Heart right ventricle (tissue), 16 donors: ENCODE results near the gene SDK2. TPM values are rescaled to one million over a fixed set of nuclear protein-coding genes. Genes with fewer than 3 reads are reported as not detected.

Experiments used
- ATAC-seq, 8 donors: fragments of 200-7000 bp; cut with Tn5 transposase; one replicate each; pipeline ENCODE4 v1.9.1; 2020; ENCODE audit warnings: mild to moderate bottlenecking in 8 of 8, moderate library complexity in 8 of 8, moderate number of reproducible peaks in 1 of 8
- DNase-seq, 2 donors: peaks; one replicate each; pipeline ENCODE4 v3.0.0-alpha.2; 2020
- H3K27ac ChIP-seq, 10 donors: fragments of 200-600 bp; sonication (generic) in 2 of 10; one replicate each; pipeline versions ENCODE4 v1.5.0 to v1.8.0; 2020 to 2022; ENCODE audit warnings: mild to moderate bottlenecking in 3 of 10
- H3K27me3 ChIP-seq, 7 donors: fragments of 200-600 bp; one replicate each; pipeline ENCODE4 v1.8.0; 2021 to 2022; ENCODE audit warnings: mild to moderate bottlenecking in 2 of 7
- H3K36me3 ChIP-seq, 9 donors: fragments of 200-600 bp; sonication (generic) in 1 of 9; one replicate each; pipeline versions ENCODE4 v1.5.0 to v1.8.0; 2020 to 2022; ENCODE audit warnings: mild to moderate bottlenecking in 2 of 9
- H3K4me1 ChIP-seq, 9 donors: fragments of 200-600 bp; sonication (generic) in 1 of 9; one replicate each; pipeline versions ENCODE4 v1.5.0 to v1.8.0; 2020 to 2022; ENCODE audit warnings: mild to moderate bottlenecking in 4 of 9
- H3K4me3 ChIP-seq, 10 donors: fragments of 200-600 bp; sonication (generic) in 2 of 10; one replicate each; pipeline versions ENCODE4 v1.5.0 to v1.8.0; 2020 to 2022; ENCODE audit warnings: mild to moderate bottlenecking in 7 of 10, moderate library complexity in 2 of 10
- H3K9me3 ChIP-seq, 11 donors: fragments of 200-600 bp in 10 of 11; sonication (generic) in 2 of 11; one replicate each; pipeline versions ENCODE4 v1.5.0 to v1.8.0; 2013 to 2022; ENCODE audit warnings: mild to moderate bottlenecking in 2 of 11, control low read depth in 1 of 11, moderate library complexity in 1 of 11
- WGBS, 2 donors: extraction: QIAGEN DNeasy Blood & Tissue Kit; methylation state at CpG; one replicate each; pipeline ENCODE4 v1.1.7; 2013; ENCODE audit warnings: inconsistent platforms in 1 of 2; 5-methylcytosine and 5-hydroxymethylcytosine counted together
- intact Hi-C, 10 donors: fragments of 100-400 bp; cut with DNase I; formaldehyde crosslinking; loops; one replicate each; pipeline versions ENCODE4 v1.11.1 to v1.14.2; 2022
- polyA plus RNA-seq, 2 donors: library from polyadenylated mRNA; stranded (reverse); fragments of 200-250 nt; gene quantifications; one replicate each; pipeline ENCODE4 v1.2.3, GENCODE V29; 2013
- total RNA-seq, 10 donors: library from RNA; stranded (reverse); fragmentation: NEBNext Ultra II Directional in 3 of 10; extraction: Animal tissue kit (Norgen Biotek cat#: 25700) in 3 of 10; gene quantifications; one replicate each; pipeline versions ENCODE4 v1.2.1 to v1.2.4, GENCODE V29; 2021 to 2023
- TF ChIP-seq, protein P1 (sequence below), 9 donors: fragments of 200-600 bp; sonication (generic) in 2 of 9; IDR thresholded peaks; one replicate each; pipeline versions ENCODE4 v1.5.0 to v1.8.0; 2021 to 2022; ENCODE audit warnings: antibody characterized with exemption in 9 of 9, mild to moderate bottlenecking in 5 of 9, moderate library complexity in 1 of 9
- donor health status: Arrhythmogenic right ventricular cardiomyopathy.
- donor health status: ischemic (EF 13 %, LVEDD 7.1; RV severe dilation, severe dysfunction).
- donor health status: healthy with polysubstance abuse.
- donor health status: DM: no; HTN: yes; CAD: no.
- donor health status: DM: no; HTN: no; CAD: no.
- donor health status: ischemic (EF 25% LVEDD 6.9; RV normal size, moderate dysfunction).
- donor health status: ischemic (EF 25% LVEDD 5.7; RV mildly dilated, moderate dysfunction).
- donor health status: healthy.
- donor health status: DM: yes; HTN: yes; CAD: no.
- donor health status: Ischemic cardiomyopathy.
- donor health status: ischemic (EF 35%, LVEDD 5.7; RV mildly dilated, moderate dysfunction).
- donor health status: nonischemic (EF 11% LVEDD 7.7; RV severe dilation, severe dysfunction).
- donor health status: DM: yes; HTN: yes; CAD: no.
- donor health status: PGD.
- donor health status: ischemic (EF 29% LVEDD 5.4; RV normal size, mild dysfunction).
- donor health status: nonischemic (EF 23%, LVEDD 6.1; RV moderate dilation, normal function).

The SDK2 gene
- total and polyA plus RNA-seq, 12 donors, result 0.44 to 4.2 (median 1.9) TPM

GRCh38 chr17:73610331-73610911 is 33.8 kb downstream of the SDK2 start:
- no peak for ATAC-seq
- no peak overlapping the region for H3K27ac ChIP-seq
- no peaks in the 10 kb centered on the region for H3K4me1 ChIP-seq
- no peak overlapping the region for H3K4me3 ChIP-seq
- 80 to 83% methylated on average over 7 of the region's 7 CpGs for WGBS, 2 donors
- TF ChIP-seq, protein P1, sequence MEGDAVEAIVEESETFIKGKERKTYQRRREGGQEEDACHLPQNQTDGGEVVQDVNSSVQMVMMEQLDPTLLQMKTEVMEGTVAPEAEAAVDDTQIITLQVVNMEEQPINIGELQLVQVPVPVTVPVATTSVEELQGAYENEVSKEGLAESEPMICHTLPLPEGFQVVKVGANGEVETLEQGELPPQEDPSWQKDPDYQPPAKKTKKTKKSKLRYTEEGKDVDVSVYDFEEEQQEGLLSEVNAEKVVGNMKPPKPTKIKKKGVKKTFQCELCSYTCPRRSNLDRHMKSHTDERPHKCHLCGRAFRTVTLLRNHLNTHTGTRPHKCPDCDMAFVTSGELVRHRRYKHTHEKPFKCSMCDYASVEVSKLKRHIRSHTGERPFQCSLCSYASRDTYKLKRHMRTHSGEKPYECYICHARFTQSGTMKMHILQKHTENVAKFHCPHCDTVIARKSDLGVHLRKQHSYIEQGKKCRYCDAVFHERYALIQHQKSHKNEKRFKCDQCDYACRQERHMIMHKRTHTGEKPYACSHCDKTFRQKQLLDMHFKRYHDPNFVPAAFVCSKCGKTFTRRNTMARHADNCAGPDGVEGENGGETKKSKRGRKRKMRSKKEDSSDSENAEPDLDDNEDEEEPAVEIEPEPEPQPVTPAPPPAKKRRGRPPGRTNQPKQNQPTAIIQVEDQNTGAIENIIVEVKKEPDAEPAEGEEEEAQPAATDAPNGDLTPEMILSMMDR (IDR thresholded peaks at IDR 0.05), result no peak
- peaks cover 0 to 23% (median 3%) of the 10 kb centered on the region in 7 donors for H3K27me3 ChIP-seq
- no peaks in the 10 kb centered on the region for H3K9me3 ChIP-seq
- no peak for DNase-seq
- no peaks in the 10 kb centered on the region for H3K36me3 ChIP-seq
- intact Hi-C loops, result no loop called here

GRCh38 chr17:73609758-73610157 is 34.5 kb downstream of the SDK2 start:
- 74 to 78% methylated on average over 7 of the region's 7 CpGs for WGBS, 2 donors
- intact Hi-C loops, result no loop called here

DNA sequence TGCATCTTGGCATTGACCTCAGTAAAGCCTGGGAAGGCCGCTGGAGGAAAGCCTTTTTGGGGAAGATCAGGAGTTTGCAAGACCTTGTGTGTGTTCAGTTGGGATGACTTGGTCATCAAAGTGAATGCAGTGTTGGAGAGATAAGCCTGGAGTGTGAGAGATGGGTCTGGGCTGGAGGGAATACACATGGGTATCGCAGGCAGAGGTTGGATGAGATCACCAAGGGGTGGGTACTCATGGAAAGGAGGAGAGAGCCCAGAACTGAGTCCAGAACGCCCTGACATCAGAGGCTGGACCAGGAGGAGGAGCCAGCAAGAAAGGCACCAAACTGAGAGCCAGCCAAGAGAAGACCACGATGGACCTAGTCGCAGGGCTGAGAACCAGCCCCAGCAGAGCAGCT is 35.2 kb downstream of the SDK2 start:
- TF ChIP-seq, protein P1 (IDR thresholded peaks at IDR 0.05), result no peak
- no peak overlapping the region for H3K27ac ChIP-seq
- peaks cover 0 to 23% (median 3%) of the 10 kb centered on the region in 7 donors for H3K27me3 ChIP-seq
- H3K36me3 ChIP-seq, result no peaks in the 10 kb centered on the region
- H3K4me1 ChIP-seq, result no peaks in the 10 kb centered on the region
- DNase-seq (no peak), ATAC-seq (no peak)
- intact Hi-C loops, result no loop called here
- 81 to 89% methylated on average over 5 of the region's 5 CpGs for WGBS, 2 donors
- H3K4me3 ChIP-seq, result no peak overlapping the region
- H3K9me3 ChIP-seq, result no peaks in the 10 kb centered on the region

More at GRCh38 chr17:73609758-73610157, 34.5 kb downstream of the SDK2 start:
- DNase-seq (no peak), ATAC-seq (no peak)
- TF ChIP-seq, protein P1 (IDR thresholded peaks at IDR 0.05), result no peak
- Histone ChIP-seq H3K4me1 (no peaks in the 10 kb centered on the region), H3K27me3 (peaks cover 0 to 23% (median 3%) of the 10 kb centered on the region in 7 donors), H3K36me3 (no peaks in the 10 kb centered on the region), H3K9me3 (no peaks in the 10 kb centered on the region), H3K27ac (no peak overlapping the region), H3K4me3 (no peak overlapping the region)

DNA sequence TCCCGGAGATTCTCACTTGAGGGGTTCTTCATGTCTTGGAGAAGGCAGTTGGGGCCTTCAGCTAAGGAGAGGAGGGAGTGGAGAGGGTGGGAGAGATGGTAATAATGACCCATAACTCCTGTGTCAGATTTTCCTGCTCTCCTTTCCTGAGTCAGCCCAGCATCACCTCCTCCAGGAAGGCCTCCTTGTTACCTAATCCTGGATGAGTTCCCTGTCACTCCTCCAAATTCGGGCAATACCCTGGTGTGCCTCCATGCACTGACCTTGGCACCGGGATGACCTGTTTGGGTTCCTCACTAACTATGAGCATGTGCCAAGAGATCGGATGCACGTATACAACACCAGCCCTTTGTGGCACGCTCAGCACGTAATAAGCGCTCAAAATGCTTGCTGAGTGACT is 38.8 kb downstream of the SDK2 start:
- DNase-seq (no peak), ATAC-seq (no peak)
- intact Hi-C loops, result no loop called here
- Histone ChIP-seq H3K9me3 (no peaks in the 10 kb centered on the region), H3K4me3 (no peak overlapping the region), H3K36me3 (no peaks in the 10 kb centered on the region), H3K27ac (no peak overlapping the region), H3K4me1 (peaks cover 0 to 3% (median 0%) of the 10 kb centered on the region in 9 donors), H3K27me3 (no peaks in the 10 kb centered on the region)
- TF ChIP-seq, protein P1 (IDR thresholded peaks at IDR 0.05), result no peak
- 91 to 94% methylated on average over 8 of the region's 8 CpGs for WGBS, 2 donors
